H1 (cell line): ENCODE results near the gene JMJD8.

Experiments used
- POLR2A ChIP-seq, 2 experiments: IDR thresholded peaks; 1 replicate in 1 of 2; 2 replicates in 1 of 2; pipeline ENCODE4 v1.6.1; 2011; ENCODE audit warnings: low read depth in 2 of 2, low read length in 2 of 2, mild to moderate bottlenecking in 2 of 2; ENCODE audit errors: control extremely low read depth in 1 of 2
- TF ChIP-seq, protein P1 (sequence below): IDR thresholded peaks from 2 replicates; pipeline ENCODE4 v1.6.1; 2012; ENCODE audit warnings: inconsistent platforms

- TF ChIP-seq, protein P1, sequence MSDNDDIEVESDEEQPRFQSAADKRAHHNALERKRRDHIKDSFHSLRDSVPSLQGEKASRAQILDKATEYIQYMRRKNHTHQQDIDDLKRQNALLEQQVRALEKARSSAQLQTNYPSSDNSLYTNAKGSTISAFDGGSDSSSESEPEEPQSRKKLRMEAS, result no peak
- no peak for TF ChIP-seq POLR2A (IDR thresholded peaks at IDR 0.05; ENCODE audit: control extremely low read depth in 1 of 2, low read depth in 2 of 2, low read length in 2 of 2)
Measured at GRCh38 chr16:684961-685696, 995 bp upstream of the JMJD8 start.
